BE2C (cell line): ENCODE data around the gene LRRIQ1.

ENCODE experiments used
- DNase-seq: peaks from one replicate; pipeline ENCODE4 v3.0.0-alpha.2; 2020
- H3K27me3 ChIP-seq: fragments of 250-450 bp; sonication (Bioruptor Pico); 2 replicates; pipeline ENCODE4 v1.5.1; 2020; ENCODE audit warnings: mild to moderate bottlenecking
- H3K36me3 ChIP-seq: fragments of 250-450 bp; sonication (Bioruptor Pico); 2 replicates; pipeline ENCODE4 v1.5.1; 2020; ENCODE audit warnings: mild to moderate bottlenecking
- H3K4me1 ChIP-seq: fragments of 250-450 bp; sonication (Bioruptor Pico); 2 replicates; pipeline ENCODE4 v1.5.1; 2020
- H3K4me3 ChIP-seq: 2 replicates; pipeline ENCODE4 v1.5.1; 2011; ENCODE audit warnings: low read depth, low read length
- H3K9me3 ChIP-seq: fragments of 250-450 bp; sonication (Bioruptor Pico); 2 replicates; pipeline ENCODE4 v1.5.1; 2020
- CTCF ChIP-seq: IDR thresholded peaks from 2 replicates; pipeline ENCODE4 v1.5.1; 2012; ENCODE audit warnings: mild to moderate bottlenecking, low read depth, low read length

LRRIQ1 gene

GRCh38 chr12:85277900-85278597 lies 241.9 kb downstream of the LRRIQ1 start:
- Histone ChIP-seq H3K4me3 (no peak overlapping the region), H3K9me3 (0 out of 2 replicates have a peak, but pooled peaks cover 3% of the 10 kb centered on the region), H3K36me3 (no peaks in the 10 kb centered on the region), H3K27me3 (peaks cover 94% of the 10 kb centered on the region), H3K4me1 (no peaks in the 10 kb centered on the region)
- no peak for TF ChIP-seq CTCF
- no peak for DNase-seq

GRCh38 chr12:85278598-85279448 lies 242.7 kb downstream of the LRRIQ1 start:
- no peak for TF ChIP-seq CTCF
- no peak for DNase-seq

GRCh38 chr12:85279449-85280164 lies 243.5 kb downstream of the LRRIQ1 start:
- no peak for DNase-seq
- no peaks in the 10 kb centered on the region for H3K4me1 ChIP-seq
- H3K27me3 ChIP-seq, result peaks cover 90% of the 10 kb centered on the region
- H3K36me3 ChIP-seq, result no peaks in the 10 kb centered on the region
- H3K4me3 ChIP-seq, result peak overlapping the region; percentile 28
- H3K9me3 ChIP-seq, result 0 out of 2 replicates have a peak, but pooled peaks cover 3% of the 10 kb centered on the region
- TF ChIP-seq CTCF, result no peak

More at GRCh38 chr12:85278598-85279448, 242.7 kb downstream of the LRRIQ1 start:
- Histone ChIP-seq H3K36me3 (no peaks in the 10 kb centered on the region), H3K27me3 (peaks cover 94% of the 10 kb centered on the region), H3K4me1 (no peaks in the 10 kb centered on the region), H3K4me3 (no peak overlapping the region), H3K9me3 (0 out of 2 replicates have a peak, but pooled peaks cover 3% of the 10 kb centered on the region)

GRCh38 chr12:85280165-85280983 lies 244.2 kb downstream of the LRRIQ1 start, which contains the start of gene ALX1:
Gene ALX1 (plus strand): TSS chr12:85280220. CDS start chr12:85280262, 42 bp downstream.
- no peak for DNase-seq
- TF ChIP-seq CTCF, result no peak
- Histone ChIP-seq H3K36me3 (no peaks in the 10 kb centered on the region), H3K4me3 (peak within 1 kb of the TSS; percentile 28), H3K9me3 (0 out of 2 replicates have a peak, but pooled peaks cover 3% of the 10 kb centered on the region), H3K27me3 (peaks cover 89% of the 10 kb centered on the region), H3K4me1 (no peaks in the 10 kb centered on the region)

- no peak for TF ChIP-seq CTCF
- 0 out of 2 replicates have a peak, but pooled peaks cover 3% of the 10 kb centered on the region for H3K9me3 ChIP-seq
- H3K4me1 ChIP-seq, result no peaks in the 10 kb centered on the region
- DNase-seq, result no peak
- H3K36me3 ChIP-seq, result no peaks in the 10 kb centered on the region
- H3K27me3 ChIP-seq, result peaks cover 91% of the 10 kb centered on the region
- no peak overlapping the region; the same call in 1 of the 2 replicates for H3K4me3 ChIP-seq
Measured at GRCh38 chr12:85280984-85281630, 245.0 kb downstream of the LRRIQ1 start.
